Measurements from ENCODE around the gene SLC1A2. TPM values are rescaled to one million over a fixed set of nuclear protein-coding genes. Genes with fewer than 3 reads are reported as not detected.

Gene SLC1A2
- polyA plus RNA-seq, 2 donors: 0.11 TPM; not detected in 1

DNA sequence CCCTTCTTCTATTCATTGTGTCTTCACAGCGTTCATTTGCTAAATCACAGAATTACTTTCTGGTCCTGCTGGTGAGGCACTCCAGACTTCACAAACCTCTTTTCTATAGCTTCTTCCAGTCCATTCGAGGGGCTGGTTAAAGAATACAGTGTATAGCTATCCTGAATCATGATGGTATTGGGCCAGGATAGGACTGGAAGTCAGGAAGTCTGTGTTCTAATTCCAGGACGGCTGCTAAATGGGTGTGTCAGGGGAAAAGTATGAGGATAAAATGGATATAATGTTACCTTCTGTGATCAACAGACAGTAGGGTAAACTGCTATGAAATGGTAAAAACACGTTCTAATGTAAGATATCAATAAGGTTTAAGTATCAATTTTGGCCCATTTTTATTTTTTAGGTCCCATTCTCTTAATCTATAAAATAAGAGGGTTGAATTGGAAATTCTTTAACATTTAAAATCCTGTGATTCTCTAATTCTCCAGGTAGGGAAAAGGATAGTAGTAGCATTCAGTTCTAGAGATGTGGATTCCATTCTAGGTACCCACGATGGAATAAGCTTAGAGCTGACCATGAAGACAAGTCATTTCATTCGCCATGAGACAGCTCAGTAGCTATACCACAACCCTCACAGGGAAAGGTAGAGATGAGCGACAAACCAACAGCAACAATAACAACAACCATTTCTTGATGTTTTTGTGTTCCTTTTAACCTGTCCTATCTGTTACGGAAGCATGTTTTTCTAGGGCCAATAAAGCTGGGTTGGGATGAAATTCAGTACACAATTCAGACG, 96.1 kb downstream of the SLC1A2 start:
- Histone ChIP-seq H3K4me1 (ENCODE audit: control insufficient read depth in 2 of 2, insufficient read depth in 2 of 2, low read length in 1 of 2) (no peaks in the 10 kb centered on the region), H3K27ac (ENCODE audit: low read depth in 2 of 2, low read length in 1 of 2) (no peak overlapping the region), H3K4me3 (ENCODE audit: low read depth in 1 of 2, low read length in 2 of 2) (no peak overlapping the region), H3K27me3 (ENCODE audit: control insufficient read depth in 1 of 2, insufficient read depth in 2 of 2, low read length in 2 of 2) (no peaks in the 10 kb centered on the region), H3K36me3 (ENCODE audit: control insufficient read depth in 2 of 2, insufficient read depth in 2 of 2, low read length in 1 of 2) (no peaks in the 10 kb centered on the region), H3K9me3 (ENCODE audit: control insufficient read depth in 2 of 2, insufficient read depth in 1 of 2, low read depth in 1 of 2, low read length in 1 of 2) (no peaks in the 10 kb centered on the region)
- 84% methylated on average over 9 of the region's 9 CpGs for WGBS, 2 donors

DNA sequence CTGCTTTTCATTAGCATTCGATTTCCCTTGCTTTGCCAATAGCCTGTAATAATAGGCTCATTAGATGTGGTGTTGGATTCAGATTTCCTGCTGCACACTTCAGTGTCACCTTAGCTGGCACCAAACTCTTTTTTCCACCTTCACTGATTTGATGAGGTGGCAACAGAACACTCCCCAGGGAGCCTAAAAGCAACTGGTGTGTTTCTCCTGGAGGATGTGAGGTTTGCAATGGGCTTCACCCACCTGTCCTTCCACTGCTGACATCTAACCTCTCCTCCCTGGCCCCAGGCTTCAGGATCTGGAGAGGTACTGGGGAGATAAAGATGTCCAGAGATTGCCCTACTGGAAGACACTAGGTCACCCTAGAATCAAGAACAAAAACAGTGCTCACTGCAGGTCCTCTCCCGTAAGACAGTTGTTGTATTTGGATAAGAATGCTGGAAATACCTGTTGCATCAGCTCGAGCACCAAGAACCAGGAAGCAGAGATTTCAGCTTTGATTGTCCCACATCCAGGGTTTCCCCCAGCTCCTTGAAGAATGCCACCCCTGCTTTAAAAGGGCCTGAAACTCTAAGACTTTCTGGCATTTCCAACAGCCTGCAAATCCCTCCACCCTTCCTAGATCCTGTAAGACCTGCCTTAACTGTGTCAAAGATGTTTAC, 96.9 kb downstream of the SLC1A2 start:
- Histone ChIP-seq H3K27me3 (ENCODE audit: control insufficient read depth in 1 of 2, insufficient read depth in 2 of 2, low read length in 2 of 2) (no peaks in the 10 kb centered on the region), H3K27ac (ENCODE audit: low read depth in 2 of 2, low read length in 1 of 2) (peak overlapping the region in 1 of 2 donors; percentile 16), H3K36me3 (ENCODE audit: control insufficient read depth in 2 of 2, insufficient read depth in 2 of 2, low read length in 1 of 2) (no peaks in the 10 kb centered on the region), H3K4me3 (ENCODE audit: low read depth in 1 of 2, low read length in 2 of 2) (no peak overlapping the region), H3K4me1 (ENCODE audit: control insufficient read depth in 2 of 2, insufficient read depth in 2 of 2, low read length in 1 of 2) (no peaks in the 10 kb centered on the region), H3K9me3 (ENCODE audit: control insufficient read depth in 2 of 2, insufficient read depth in 1 of 2, low read depth in 1 of 2, low read length in 1 of 2) (no peaks in the 10 kb centered on the region)
- WGBS, 2 donors: 72 to 85% methylated on average over 3 of the region's 3 CpGs

DNA sequence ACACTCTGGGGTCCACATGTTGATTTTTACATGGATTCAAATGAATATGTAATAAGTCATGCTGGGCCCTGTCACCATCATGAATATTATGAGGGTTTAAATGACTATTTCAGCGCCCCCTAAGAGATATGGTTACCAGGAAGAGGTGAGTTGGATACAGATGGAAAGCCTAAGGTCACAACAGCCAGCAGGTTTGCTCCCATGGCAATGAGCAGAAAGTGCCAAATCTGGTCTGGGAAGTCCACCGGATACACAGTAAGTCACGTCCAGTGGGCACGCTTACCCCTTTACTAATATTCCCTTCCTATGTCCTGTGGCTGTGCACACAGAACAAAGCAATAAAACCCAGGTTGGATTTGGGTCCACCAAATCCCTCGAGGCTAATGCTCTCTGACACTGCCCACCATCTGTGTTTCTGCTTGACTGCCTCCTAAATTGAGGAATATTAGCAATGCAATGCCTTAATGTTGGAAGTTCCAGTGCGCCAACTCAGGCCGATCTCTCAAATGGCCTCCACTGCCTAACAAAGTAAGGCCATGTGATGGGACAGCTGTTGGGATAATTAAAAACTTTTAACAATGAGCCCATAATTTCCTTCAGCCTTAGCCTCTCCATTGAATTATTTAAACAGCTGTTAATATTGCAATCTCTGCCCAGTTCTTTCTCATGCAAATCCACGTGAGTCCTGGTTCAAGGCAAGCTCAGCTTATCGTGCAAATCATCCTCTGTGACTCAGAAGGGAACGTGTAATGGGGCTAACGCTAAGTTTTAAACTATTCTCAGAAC, 97.6 kb downstream of the SLC1A2 start:
- H3K27ac ChIP-seq (ENCODE audit: low read depth in 2 of 2, low read length in 1 of 2): no peak overlapping the region
- WGBS, 2 donors: 60 to 64% methylated on average over 11 of the region's 11 CpGs
- no peaks in the 10 kb centered on the region for H3K4me1 ChIP-seq (ENCODE audit: control insufficient read depth in 2 of 2, insufficient read depth in 2 of 2, low read length in 1 of 2)
- no peaks in the 10 kb centered on the region for H3K27me3 ChIP-seq (ENCODE audit: control insufficient read depth in 1 of 2, insufficient read depth in 2 of 2, low read length in 2 of 2)
- H3K36me3 ChIP-seq (ENCODE audit: control insufficient read depth in 2 of 2, insufficient read depth in 2 of 2, low read length in 1 of 2): no peaks in the 10 kb centered on the region
- no peaks in the 10 kb centered on the region for H3K9me3 ChIP-seq (ENCODE audit: control insufficient read depth in 2 of 2, insufficient read depth in 1 of 2, low read depth in 1 of 2, low read length in 1 of 2)
- H3K4me3 ChIP-seq (ENCODE audit: low read depth in 1 of 2, low read length in 2 of 2): no peak overlapping the region

DNA sequence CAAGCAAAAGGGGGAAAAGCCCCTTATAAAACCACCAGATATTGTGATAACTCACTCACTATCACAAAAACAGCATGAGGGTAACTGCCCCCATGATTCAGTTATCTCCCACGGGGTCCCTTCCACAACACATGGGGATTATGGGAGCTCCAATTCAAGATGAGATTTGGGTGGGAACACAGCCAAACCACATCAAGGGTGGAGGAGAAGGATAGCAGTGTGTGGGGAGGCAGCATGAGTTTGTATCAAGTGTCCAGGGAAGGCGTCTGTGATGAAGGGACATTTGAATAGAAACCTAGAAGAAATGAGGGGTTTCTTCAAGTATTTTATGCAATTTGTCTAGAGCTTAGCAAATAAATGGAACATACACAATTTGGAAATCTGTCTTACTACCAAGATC, 98.2 kb downstream of the SLC1A2 start:
- WGBS, 2 donors: 75 to 77% methylated on average over 2 of the region's 2 CpGs
- Histone ChIP-seq H3K4me1 (ENCODE audit: control insufficient read depth in 2 of 2, insufficient read depth in 2 of 2, low read length in 1 of 2) (no peaks in the 10 kb centered on the region), H3K27ac (ENCODE audit: low read depth in 2 of 2, low read length in 1 of 2) (no peak overlapping the region), H3K4me3 (ENCODE audit: low read depth in 1 of 2, low read length in 2 of 2) (no peak overlapping the region), H3K9me3 (ENCODE audit: control insufficient read depth in 2 of 2, insufficient read depth in 1 of 2, low read depth in 1 of 2, low read length in 1 of 2) (no peaks in the 10 kb centered on the region), H3K36me3 (ENCODE audit: control insufficient read depth in 2 of 2, insufficient read depth in 2 of 2, low read length in 1 of 2) (no peaks in the 10 kb centered on the region), H3K27me3 (ENCODE audit: control insufficient read depth in 1 of 2, insufficient read depth in 2 of 2, low read length in 2 of 2) (no peaks in the 10 kb centered on the region)

DNA sequence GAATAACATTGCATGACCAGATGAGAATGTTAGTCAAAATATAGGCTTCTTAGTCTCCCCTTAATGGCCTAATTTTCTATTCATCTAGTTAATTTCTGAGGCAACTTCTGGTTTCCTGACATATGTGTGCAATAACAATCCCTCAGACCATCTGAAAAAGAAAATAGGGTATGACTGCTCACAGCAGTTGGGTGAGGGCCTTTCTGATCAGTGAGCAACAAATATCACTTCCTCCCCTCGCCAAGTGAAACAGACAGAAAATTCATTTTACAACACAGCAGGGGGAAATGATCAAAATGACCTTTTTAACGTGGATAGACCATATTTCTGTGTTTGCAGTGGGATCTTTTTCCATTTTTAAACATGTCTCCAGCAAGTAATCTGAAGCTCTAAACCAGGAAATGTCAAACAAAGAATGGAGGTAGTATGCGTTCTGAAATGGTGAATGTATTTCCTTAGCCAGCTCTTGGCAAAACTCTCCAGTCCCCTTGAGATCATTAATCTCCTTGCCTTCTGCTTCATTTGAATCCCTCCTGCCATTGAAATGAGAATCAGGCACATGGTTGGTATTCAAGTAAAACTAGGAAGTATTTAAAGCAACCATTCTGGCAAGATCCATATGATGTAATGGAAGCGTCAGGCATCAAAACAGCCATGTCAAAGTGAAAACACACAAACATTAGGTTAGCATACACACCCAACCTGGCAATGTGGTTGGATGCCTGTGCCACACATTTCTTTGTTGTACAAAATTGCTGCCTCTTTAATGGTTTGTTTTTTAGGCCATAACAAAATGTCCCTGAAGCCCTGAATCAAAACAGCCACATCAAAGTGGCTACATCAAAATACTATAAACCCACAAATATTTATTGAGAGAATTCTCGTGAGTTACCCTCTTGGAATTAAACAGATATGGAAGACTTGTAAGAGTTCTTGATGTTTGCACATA, 100.1 kb downstream of the SLC1A2 start:
- H3K9me3 ChIP-seq (ENCODE audit: control insufficient read depth in 2 of 2, insufficient read depth in 1 of 2, low read depth in 1 of 2, low read length in 1 of 2): no peaks in the 10 kb centered on the region
- H3K27ac ChIP-seq (ENCODE audit: low read depth in 2 of 2, low read length in 1 of 2): no peak overlapping the region
- H3K4me1 ChIP-seq (ENCODE audit: control insufficient read depth in 2 of 2, insufficient read depth in 2 of 2, low read length in 1 of 2): no peaks in the 10 kb centered on the region
- 61 to 65% methylated on average over 5 of the region's 5 CpGs for WGBS, 2 donors
- no peaks in the 10 kb centered on the region for H3K27me3 ChIP-seq (ENCODE audit: control insufficient read depth in 1 of 2, insufficient read depth in 2 of 2, low read length in 2 of 2)
- no peak overlapping the region for H3K4me3 ChIP-seq (ENCODE audit: low read depth in 1 of 2, low read length in 2 of 2)
- no peaks in the 10 kb centered on the region for H3K36me3 ChIP-seq (ENCODE audit: control insufficient read depth in 2 of 2, insufficient read depth in 2 of 2, low read length in 1 of 2)

DNA sequence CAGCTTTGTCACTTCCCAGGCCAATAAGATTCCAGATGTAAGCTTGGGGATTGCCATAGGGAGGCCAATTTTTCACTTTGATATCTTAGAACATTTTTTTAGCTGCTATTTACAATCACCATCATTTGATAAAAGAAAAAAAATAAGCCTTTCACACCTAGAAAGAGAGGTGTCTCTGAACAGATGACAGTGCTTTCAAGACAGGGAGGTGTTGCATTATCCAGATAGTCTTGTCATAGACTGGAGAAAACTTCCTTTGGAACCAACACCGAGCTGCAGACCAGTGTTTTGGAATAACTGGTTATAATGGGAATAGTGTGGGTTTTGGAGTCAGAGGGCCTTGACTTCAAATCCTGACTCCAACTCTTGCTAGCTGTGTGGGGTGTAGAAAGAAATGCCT, 101.0 kb downstream of the SLC1A2 start:
- Histone ChIP-seq H3K4me3 (ENCODE audit: low read depth in 1 of 2, low read length in 2 of 2) (no peak overlapping the region), H3K4me1 (ENCODE audit: control insufficient read depth in 2 of 2, insufficient read depth in 2 of 2, low read length in 1 of 2) (no peaks in the 10 kb centered on the region), H3K27ac (ENCODE audit: low read depth in 2 of 2, low read length in 1 of 2) (no peak overlapping the region), H3K36me3 (ENCODE audit: control insufficient read depth in 2 of 2, insufficient read depth in 2 of 2, low read length in 1 of 2) (no peaks in the 10 kb centered on the region), H3K9me3 (ENCODE audit: control insufficient read depth in 2 of 2, insufficient read depth in 1 of 2, low read depth in 1 of 2, low read length in 1 of 2) (no peaks in the 10 kb centered on the region), H3K27me3 (ENCODE audit: control insufficient read depth in 1 of 2, insufficient read depth in 2 of 2, low read length in 2 of 2) (no peaks in the 10 kb centered on the region)
- 91 to 94% methylated on average over 1 of the region's 1 CpG for WGBS, 2 donors

DNA sequence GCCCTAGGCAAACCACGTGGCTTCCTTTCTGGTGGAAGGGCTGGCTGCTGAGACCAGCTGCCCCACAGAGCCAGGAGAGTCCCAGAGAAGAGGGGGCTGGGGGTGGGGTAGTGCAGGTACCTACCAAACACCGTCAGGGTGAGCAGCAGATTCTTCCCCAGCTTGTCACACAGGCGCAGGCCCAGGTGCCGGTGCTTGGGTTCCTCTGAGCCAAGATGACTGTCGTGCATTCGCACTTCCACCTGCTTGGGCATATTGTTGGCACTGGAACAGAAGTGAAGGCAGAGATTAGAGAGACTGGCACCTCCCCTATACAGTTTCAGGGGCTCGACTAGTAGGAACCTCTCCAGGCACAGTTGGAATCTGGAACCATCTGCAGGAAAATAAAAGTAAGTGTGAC, 102.1 kb downstream of the SLC1A2 start:
- WGBS, 2 donors: 76 to 87% methylated on average over 7 of the region's 7 CpGs
- H3K4me3 ChIP-seq (ENCODE audit: low read depth in 1 of 2, low read length in 2 of 2): no peak overlapping the region
- H3K4me1 ChIP-seq (ENCODE audit: control insufficient read depth in 2 of 2, insufficient read depth in 2 of 2, low read length in 1 of 2): no peaks in the 10 kb centered on the region
- no peaks in the 10 kb centered on the region for H3K27me3 ChIP-seq (ENCODE audit: control insufficient read depth in 1 of 2, insufficient read depth in 2 of 2, low read length in 2 of 2)
- H3K9me3 ChIP-seq (ENCODE audit: control insufficient read depth in 2 of 2, insufficient read depth in 1 of 2, low read depth in 1 of 2, low read length in 1 of 2): no peaks in the 10 kb centered on the region
- no peaks in the 10 kb centered on the region for H3K36me3 ChIP-seq (ENCODE audit: control insufficient read depth in 2 of 2, insufficient read depth in 2 of 2, low read length in 1 of 2)
- no peak overlapping the region for H3K27ac ChIP-seq (ENCODE audit: low read depth in 2 of 2, low read length in 1 of 2)

DNA sequence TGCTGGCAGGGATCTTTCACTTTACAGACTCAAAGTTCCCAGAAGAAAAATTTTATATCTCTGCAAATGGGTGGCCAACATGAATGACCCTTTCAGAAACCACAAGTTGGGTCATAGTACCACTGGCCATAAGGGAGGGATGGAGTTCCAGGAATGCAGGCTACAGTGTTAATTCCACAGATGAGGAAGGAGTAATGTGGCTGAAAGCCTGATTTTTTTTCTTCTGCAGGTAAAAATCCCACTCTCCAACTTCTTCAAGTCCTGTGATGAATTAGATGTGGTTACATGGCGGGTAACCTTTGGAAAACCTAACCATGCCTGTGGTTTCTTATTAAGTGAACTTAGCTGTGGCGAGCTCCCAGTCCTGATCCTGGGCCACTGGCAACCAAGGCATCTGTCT, 103.2 kb downstream of the SLC1A2 start:
- H3K4me1 ChIP-seq (ENCODE audit: control insufficient read depth in 2 of 2, insufficient read depth in 2 of 2, low read length in 1 of 2): no peaks in the 10 kb centered on the region
- H3K27me3 ChIP-seq (ENCODE audit: control insufficient read depth in 1 of 2, insufficient read depth in 2 of 2, low read length in 2 of 2): no peaks in the 10 kb centered on the region
- WGBS, 2 donors: 93 to 98% methylated on average over 2 of the region's 2 CpGs
- no peaks in the 10 kb centered on the region for H3K36me3 ChIP-seq (ENCODE audit: control insufficient read depth in 2 of 2, insufficient read depth in 2 of 2, low read length in 1 of 2)
- H3K9me3 ChIP-seq (ENCODE audit: control insufficient read depth in 2 of 2, insufficient read depth in 1 of 2, low read depth in 1 of 2, low read length in 1 of 2): no peaks in the 10 kb centered on the region
- no peak overlapping the region for H3K27ac ChIP-seq (ENCODE audit: low read depth in 2 of 2, low read length in 1 of 2)
- no peak overlapping the region for H3K4me3 ChIP-seq (ENCODE audit: low read depth in 1 of 2, low read length in 2 of 2)

DNA sequence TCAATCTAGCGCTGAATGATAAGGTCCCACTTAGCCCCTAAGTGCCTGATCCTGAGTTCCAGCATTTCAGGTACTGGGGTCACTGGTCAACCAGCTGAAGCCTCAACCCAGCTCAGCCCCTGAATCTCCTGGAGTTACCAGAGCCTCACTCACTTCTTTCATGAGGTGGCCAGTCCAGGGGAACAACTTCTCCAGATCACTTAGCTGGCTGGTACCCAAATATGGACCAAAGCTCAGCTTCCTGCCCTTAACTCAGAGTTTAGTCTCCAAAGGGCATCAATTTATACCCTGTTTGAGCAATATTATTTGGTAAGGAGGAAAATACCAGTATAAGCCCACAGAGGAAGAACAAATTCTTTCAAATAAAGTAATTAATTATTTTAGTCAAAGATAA, 105.6 kb downstream of the SLC1A2 start:
- Histone ChIP-seq H3K27me3 (ENCODE audit: control insufficient read depth in 1 of 2, insufficient read depth in 2 of 2, low read length in 2 of 2) (no peaks in the 10 kb centered on the region), H3K4me3 (ENCODE audit: low read depth in 1 of 2, low read length in 2 of 2) (no peak overlapping the region), H3K4me1 (ENCODE audit: control insufficient read depth in 2 of 2, insufficient read depth in 2 of 2, low read length in 1 of 2) (no peaks in the 10 kb centered on the region), H3K36me3 (ENCODE audit: control insufficient read depth in 2 of 2, insufficient read depth in 2 of 2, low read length in 1 of 2) (no peaks in the 10 kb centered on the region), H3K9me3 (ENCODE audit: control insufficient read depth in 2 of 2, insufficient read depth in 1 of 2, low read depth in 1 of 2, low read length in 1 of 2) (no peaks in the 10 kb centered on the region), H3K27ac (ENCODE audit: low read depth in 2 of 2, low read length in 1 of 2) (no peak overlapping the region)
- WGBS, 2 donors: 79 to 96% methylated on average over 1 of the region's 1 CpG
